CD4-positive, alpha-beta T cell treated with Interleukin-10 for 1 hour (primary cell): Measurements from ENCODE around the gene ZDHHC20.
A peak's percentile ranks its signal among the peaks of the same experiment; 100 is the strongest.

Experiments
- DNase-seq: peaks from one replicate; pipeline ENCODE4 v3.0.0-alpha.2; 2020

Gene ZDHHC20

GRCh38 chr13:21458813-21459701 lies at the start of gene ZDHHC20:
TSS of gene ZDHHC20 (minus strand) at chr13:21459303. CDS start at chr13:21459171, 132 bp downstream.
- peak; percentile 92 for DNase-seq

- DNase-seq = no peak
These were observed 45.3 kb upstream of the ZDHHC20 start for GRCh38 chr13:21504379-21504778.

- no peak for DNase-seq
These were observed 42.6 kb upstream of the ZDHHC20 start for GRCh38 chr13:21501686-21502085.

- no peak for DNase-seq
These were observed 27.2 kb upstream of the ZDHHC20 start for GRCh38 chr13:21486322-21486721.

GRCh38 chr13:21483748-21484147 lies 24.6 kb upstream of the ZDHHC20 start:
- DNase-seq = no peak

- no peak for DNase-seq
These were observed 22.3 kb upstream of the ZDHHC20 start for GRCh38 chr13:21481359-21481758.

GRCh38 chr13:21478881-21479808 lies 20.0 kb upstream of the ZDHHC20 start:
- peak; percentile 77 for DNase-seq

GRCh38 chr13:21476893-21477472 lies 17.9 kb upstream of the ZDHHC20 start:
- DNase-seq = peak; percentile 82

- no peak for DNase-seq
These were observed 16.0 kb upstream of the ZDHHC20 start for GRCh38 chr13:21475115-21475514.

- no peak for DNase-seq
These were observed 11.7 kb upstream of the ZDHHC20 start for GRCh38 chr13:21470785-21471184.

GRCh38 chr13:21466527-21466926 lies 7.4 kb upstream of the ZDHHC20 start:
- DNase-seq = no peak

- no peak for DNase-seq
These were observed 6.6 kb upstream of the ZDHHC20 start for GRCh38 chr13:21465710-21466160.

- no peak for DNase-seq
These were observed 4.3 kb upstream of the ZDHHC20 start for GRCh38 chr13:21463424-21463823.

- DNase-seq = no peak
These were observed 2.0 kb upstream of the ZDHHC20 start for GRCh38 chr13:21461131-21461530.

- peak; percentile 57 for DNase-seq
These were observed 671 bp downstream of the ZDHHC20 start for GRCh38 chr13:21458451-21458812.

- no peak for DNase-seq
These were observed 5.6 kb downstream of the ZDHHC20 start for GRCh38 chr13:21453387-21454081.

- DNase-seq = no peak
These were observed 8.2 kb downstream of the ZDHHC20 start for GRCh38 chr13:21450936-21451335.

GRCh38 chr13:21446656-21447055 lies 12.4 kb downstream of the ZDHHC20 start:
- no peak for DNase-seq

- DNase-seq = no peak
These were observed 13.3 kb downstream of the ZDHHC20 start for GRCh38 chr13:21445759-21446158.

- DNase-seq = no peak
These were observed 15.9 kb downstream of the ZDHHC20 start for GRCh38 chr13:21443171-21443570.

- DNase-seq = no peak
These were observed 22.5 kb downstream of the ZDHHC20 start for GRCh38 chr13:21436582-21436981.

- DNase-seq = peak; percentile 56
These were observed 23.4 kb downstream of the ZDHHC20 start for GRCh38 chr13:21435687-21436151.
